Measurements from ENCODE around the gene STAB2.
A peak's percentile ranks its signal among the peaks of the same experiment; 100 is the strongest.

Gene STAB2

GRCh38 chr12:103583008-103583407 is 4.1 kb upstream of the STAB2 start:
- no peak for DNase-seq

GRCh38 chr12:103586132-103586531 is 941 bp upstream of the STAB2 start:
- DNase-seq: no peak

GRCh38 chr12:103588680-103589079 is 1.6 kb downstream of the STAB2 start:
- no peak for DNase-seq

GRCh38 chr12:103589517-103589916 is 2.4 kb downstream of the STAB2 start:
- DNase-seq: no peak

GRCh38 chr12:103590271-103590670 is 3.2 kb downstream of the STAB2 start:
- no peak for DNase-seq

GRCh38 chr12:103596981-103597380 is 9.9 kb downstream of the STAB2 start:
- DNase-seq: no peak

- DNase-seq: no peak
Observed at GRCh38 chr12:103599274-103599673, 12.2 kb downstream of the STAB2 start.

- no peak for DNase-seq
Observed at GRCh38 chr12:103600967-103601728, 14.1 kb downstream of the STAB2 start.

- DNase-seq: no peak
Observed at GRCh38 chr12:103620395-103620794, 33.3 kb downstream of the STAB2 start.

GRCh38 chr12:103623716-103624115 is 36.6 kb downstream of the STAB2 start:
- DNase-seq: no peak

- DNase-seq: no peak
Observed at GRCh38 chr12:103626498-103626897, 39.4 kb downstream of the STAB2 start.

- no peak for DNase-seq
Observed at GRCh38 chr12:103627189-103627855, 40.2 kb downstream of the STAB2 start.

GRCh38 chr12:103632554-103633216 is 45.6 kb downstream of the STAB2 start:
- peak; percentile 5 for DNase-seq

- no peak for DNase-seq
Observed at GRCh38 chr12:103634732-103635131, 47.7 kb downstream of the STAB2 start.

- no peak for DNase-seq
Observed at GRCh38 chr12:103635419-103635818, 48.3 kb downstream of the STAB2 start.

- no peak for DNase-seq
Observed at GRCh38 chr12:103637021-103637420, 49.9 kb downstream of the STAB2 start.

GRCh38 chr12:103637429-103637828 is 50.4 kb downstream of the STAB2 start:
- DNase-seq: no peak

- no peak for DNase-seq
Observed at GRCh38 chr12:103639983-103640382, 52.9 kb downstream of the STAB2 start.

GRCh38 chr12:103640410-103640809 is 53.3 kb downstream of the STAB2 start:
- no peak for DNase-seq

- DNase-seq: no peak
Observed at GRCh38 chr12:103640831-103641230, 53.8 kb downstream of the STAB2 start.

- no peak for DNase-seq
Observed at GRCh38 chr12:103642240-103642864, 55.3 kb downstream of the STAB2 start.

- DNase-seq: no peak
Observed at GRCh38 chr12:103645202-103645601, 58.1 kb downstream of the STAB2 start.

GRCh38 chr12:103647267-103647666 is 60.2 kb downstream of the STAB2 start:
- no peak for DNase-seq

- DNase-seq: no peak
Observed at GRCh38 chr12:103652808-103653207, 65.7 kb downstream of the STAB2 start.
